ENCODE results near the gene FAIM. TPM values are rescaled to one million over a fixed set of nuclear protein-coding genes. Genes with fewer than 3 reads are reported as not detected.
"Not testable (repeated sequence)": the region's sequence is repeated elsewhere in the genome, so short reads cannot be mapped to it uniquely, and the experiment has no call there.

Gene FAIM
- total RNA-seq, 1 donor from 2014 or later = 16.1 TPM

- H3K4me3 ChIP-seq (ENCODE audit: low read depth, low read length) = no peak overlapping the region
- DNase-seq (ENCODE audit: low read depth) = no peak
- TF ChIP-seq CTCF (conservative IDR thresholded peaks at IDR 0.05; ENCODE audit: low read depth, low read length) = no peak
Observed at GRCh38 chr3:138668107-138668506, 59.5 kb downstream of the FAIM start.

- no peak for DNase-seq (ENCODE audit: low read depth)
- H3K4me3 ChIP-seq (ENCODE audit: low read depth, low read length) = no peak overlapping the region
- TF ChIP-seq CTCF (conservative IDR thresholded peaks at IDR 0.05; ENCODE audit: low read depth, low read length) = no peak
Observed at GRCh38 chr3:138670407-138670806, 61.8 kb downstream of the FAIM start.

- TF ChIP-seq CTCF (conservative IDR thresholded peaks at IDR 0.05; ENCODE audit: low read depth, low read length) = no peak
- peak; percentile 55 for DNase-seq (ENCODE audit: low read depth)
Observed at GRCh38 chr3:138673641-138674530, 65.3 kb downstream of the FAIM start.

GRCh38 chr3:138675393-138675792, 66.8 kb downstream of the FAIM start:
- TF ChIP-seq CTCF (conservative IDR thresholded peaks at IDR 0.05; ENCODE audit: low read depth, low read length) = no peak
- H3K4me3 ChIP-seq (ENCODE audit: low read depth, low read length) = no peak overlapping the region
- DNase-seq (ENCODE audit: low read depth) = no peak

More at GRCh38 chr3:138673641-138674530, 65.3 kb downstream of the FAIM start:
- H3K4me3 ChIP-seq (ENCODE audit: low read depth, low read length) = no peak overlapping the region

- TF ChIP-seq CTCF (conservative IDR thresholded peaks at IDR 0.05; ENCODE audit: low read depth, low read length) = no peak
- DNase-seq (ENCODE audit: low read depth) = no peak
Observed at GRCh38 chr3:138678086-138678485, 69.5 kb downstream of the FAIM start.

GRCh38 chr3:138678874-138679392, 70.4 kb downstream of the FAIM start:
- H3K4me3 ChIP-seq (ENCODE audit: low read depth, low read length) = no peak overlapping the region
- TF ChIP-seq CTCF (conservative IDR thresholded peaks at IDR 0.05; ENCODE audit: low read depth, low read length) = no peak
- DNase-seq (ENCODE audit: low read depth) = no peak

More at GRCh38 chr3:138678086-138678485, 69.5 kb downstream of the FAIM start:
- no peak overlapping the region for H3K4me3 ChIP-seq (ENCODE audit: low read depth, low read length)

- not testable (repeated sequence) for H3K4me3 ChIP-seq (ENCODE audit: low read depth, low read length); DNase-seq (ENCODE audit: low read depth)
Observed at GRCh38 chr3:138680974-138681373, 72.4 kb downstream of the FAIM start.
